GM12872 (cell line): ENCODE data around the gene CASP10.

ENCODE experiments used
- TF ChIP-seq, protein P1 (sequence below): IDR thresholded peaks from 3 replicates; pipeline ENCODE4 v1.5.1; 2011; ENCODE audit warnings: low read depth, mild to moderate bottlenecking, low read length, moderate library complexity; ENCODE audit not compliant: insufficient read depth

The CASP10 gene

DNA sequence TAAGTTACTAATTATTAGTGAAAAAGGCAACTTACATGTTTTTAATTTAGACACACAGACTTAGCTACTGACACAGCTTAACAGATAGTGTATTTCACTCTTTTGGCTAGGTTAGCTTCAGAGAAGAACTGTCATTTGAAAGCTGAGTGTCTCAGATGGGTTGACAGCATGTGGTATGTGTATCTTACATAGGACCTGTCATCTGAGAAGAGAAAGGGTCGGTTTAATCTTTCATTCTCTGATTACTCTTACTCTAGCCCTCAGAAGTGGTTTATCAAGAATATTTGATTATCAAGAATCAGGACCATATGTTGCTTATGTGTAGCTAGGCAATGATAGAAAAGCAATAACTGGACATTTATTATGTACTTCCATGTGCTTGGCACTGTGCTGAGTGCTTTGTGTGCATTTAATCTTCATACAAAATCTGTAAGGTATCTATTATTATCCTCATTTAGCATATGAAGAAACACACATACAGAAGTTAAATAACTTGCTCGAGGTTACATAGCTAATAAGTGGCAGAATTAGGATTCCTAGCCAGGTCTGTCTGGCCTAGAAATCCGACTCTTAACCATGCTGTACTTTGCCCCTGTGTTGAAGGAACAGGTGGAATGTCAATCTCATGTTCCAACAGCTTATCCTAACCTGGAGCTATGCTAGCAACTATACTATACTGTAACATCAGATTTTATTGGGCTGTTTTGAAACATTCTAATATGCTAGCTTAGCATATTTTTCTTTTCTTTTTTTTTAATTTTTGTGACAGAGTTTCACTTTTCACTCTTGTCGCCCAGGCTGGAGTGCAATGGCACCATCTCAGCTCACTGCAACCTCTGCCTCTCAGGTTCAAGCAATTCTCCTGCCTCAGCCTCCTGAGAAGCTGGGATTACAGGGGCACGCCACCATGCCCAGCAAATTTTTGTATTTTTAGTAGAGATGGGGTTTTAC lies 38.6 kb upstream of the CASP10 start:
- TF ChIP-seq, protein P1, sequence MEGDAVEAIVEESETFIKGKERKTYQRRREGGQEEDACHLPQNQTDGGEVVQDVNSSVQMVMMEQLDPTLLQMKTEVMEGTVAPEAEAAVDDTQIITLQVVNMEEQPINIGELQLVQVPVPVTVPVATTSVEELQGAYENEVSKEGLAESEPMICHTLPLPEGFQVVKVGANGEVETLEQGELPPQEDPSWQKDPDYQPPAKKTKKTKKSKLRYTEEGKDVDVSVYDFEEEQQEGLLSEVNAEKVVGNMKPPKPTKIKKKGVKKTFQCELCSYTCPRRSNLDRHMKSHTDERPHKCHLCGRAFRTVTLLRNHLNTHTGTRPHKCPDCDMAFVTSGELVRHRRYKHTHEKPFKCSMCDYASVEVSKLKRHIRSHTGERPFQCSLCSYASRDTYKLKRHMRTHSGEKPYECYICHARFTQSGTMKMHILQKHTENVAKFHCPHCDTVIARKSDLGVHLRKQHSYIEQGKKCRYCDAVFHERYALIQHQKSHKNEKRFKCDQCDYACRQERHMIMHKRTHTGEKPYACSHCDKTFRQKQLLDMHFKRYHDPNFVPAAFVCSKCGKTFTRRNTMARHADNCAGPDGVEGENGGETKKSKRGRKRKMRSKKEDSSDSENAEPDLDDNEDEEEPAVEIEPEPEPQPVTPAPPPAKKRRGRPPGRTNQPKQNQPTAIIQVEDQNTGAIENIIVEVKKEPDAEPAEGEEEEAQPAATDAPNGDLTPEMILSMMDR, result no peak

DNA sequence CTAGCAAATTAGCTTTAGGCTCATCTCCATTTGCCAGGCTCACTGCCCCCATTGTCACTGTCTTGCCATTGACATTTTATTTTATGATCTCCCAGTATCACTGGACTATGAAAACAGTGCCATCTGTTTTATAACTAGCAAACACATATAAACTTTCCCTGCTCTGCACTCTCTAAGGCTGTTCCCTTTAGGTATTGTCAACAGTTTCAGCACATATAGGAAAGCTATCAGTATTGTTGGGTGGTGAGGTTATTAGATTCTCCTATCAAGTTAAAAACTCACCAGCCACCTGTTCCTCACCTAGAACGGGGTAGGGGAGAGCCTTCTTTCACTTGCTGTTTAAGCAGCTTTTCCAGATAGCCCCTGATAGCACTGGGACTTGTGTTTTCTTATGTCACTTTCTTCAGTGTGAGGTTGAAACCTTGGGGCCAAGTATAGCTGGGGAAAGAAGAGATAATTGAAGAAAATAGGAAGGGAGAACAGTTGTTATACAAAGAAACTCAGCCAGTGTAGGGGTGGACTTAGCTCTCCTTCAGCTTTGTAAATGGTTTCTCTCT lies 34.4 kb upstream of the CASP10 start:
- TF ChIP-seq, protein P1, result no peak

DNA sequence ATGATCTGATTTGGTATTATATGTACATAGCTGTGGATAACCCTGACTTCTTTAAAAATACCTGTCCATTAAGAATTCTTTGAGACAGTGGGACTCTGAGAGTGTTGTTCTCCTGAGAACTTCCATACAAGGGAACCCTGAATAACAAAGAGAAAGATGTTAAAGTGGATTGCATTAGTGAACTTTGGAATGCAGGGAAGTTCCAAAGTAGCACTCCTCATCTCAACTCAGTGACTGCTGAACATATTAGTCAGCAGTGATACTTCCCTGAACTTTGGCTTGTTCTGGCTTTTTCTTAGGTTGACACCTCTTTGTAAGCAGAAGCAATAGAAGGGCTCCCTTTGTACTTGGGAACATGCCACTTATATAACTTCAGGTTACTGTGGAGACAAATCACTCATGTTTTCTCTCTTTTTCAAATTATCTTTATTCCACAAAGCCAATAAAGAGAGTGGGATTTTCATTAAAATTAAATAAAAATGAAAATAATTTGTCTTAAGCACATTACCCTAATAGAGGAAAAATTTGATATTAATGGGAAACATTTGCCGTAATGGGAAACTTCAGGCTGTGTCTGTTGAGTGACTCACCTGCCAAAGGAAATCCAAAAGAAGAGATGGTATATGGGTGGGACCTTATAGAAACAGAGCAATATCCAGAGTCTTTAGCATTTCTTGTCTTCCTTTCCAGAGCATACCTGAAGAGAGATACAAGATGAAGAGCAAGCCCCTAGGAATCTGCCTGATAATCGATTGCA lies 33.7 kb upstream of the CASP10 start:
- TF ChIP-seq, protein P1, result no peak

DNA sequence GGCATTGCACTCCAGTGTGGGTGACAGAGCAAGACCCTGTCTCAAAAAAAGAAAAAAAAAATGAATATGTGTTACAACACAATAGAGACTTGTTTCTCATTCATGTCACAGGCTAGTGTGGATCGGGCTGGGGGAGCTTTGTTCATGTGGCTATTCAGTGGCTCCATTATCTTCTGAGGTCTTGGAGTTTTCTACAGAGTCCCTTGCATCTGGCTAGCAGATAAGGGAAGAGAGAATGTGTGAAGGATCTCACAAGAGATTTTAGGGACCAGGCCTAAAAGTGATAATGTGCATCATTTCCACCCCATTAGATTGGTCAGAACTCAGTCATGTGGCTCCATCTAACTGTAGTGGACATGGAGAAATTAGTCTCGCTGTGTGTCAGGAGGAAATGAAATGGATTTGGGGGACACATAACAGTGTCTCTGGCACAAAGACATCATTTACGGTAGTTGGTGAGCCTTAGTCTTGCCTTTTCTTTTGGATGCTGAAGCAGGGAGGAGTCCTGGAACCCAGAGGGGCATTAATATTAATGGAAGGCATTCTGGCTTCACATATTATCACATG lies 32.4 kb upstream of the CASP10 start:
- TF ChIP-seq, protein P1, result no peak

DNA sequence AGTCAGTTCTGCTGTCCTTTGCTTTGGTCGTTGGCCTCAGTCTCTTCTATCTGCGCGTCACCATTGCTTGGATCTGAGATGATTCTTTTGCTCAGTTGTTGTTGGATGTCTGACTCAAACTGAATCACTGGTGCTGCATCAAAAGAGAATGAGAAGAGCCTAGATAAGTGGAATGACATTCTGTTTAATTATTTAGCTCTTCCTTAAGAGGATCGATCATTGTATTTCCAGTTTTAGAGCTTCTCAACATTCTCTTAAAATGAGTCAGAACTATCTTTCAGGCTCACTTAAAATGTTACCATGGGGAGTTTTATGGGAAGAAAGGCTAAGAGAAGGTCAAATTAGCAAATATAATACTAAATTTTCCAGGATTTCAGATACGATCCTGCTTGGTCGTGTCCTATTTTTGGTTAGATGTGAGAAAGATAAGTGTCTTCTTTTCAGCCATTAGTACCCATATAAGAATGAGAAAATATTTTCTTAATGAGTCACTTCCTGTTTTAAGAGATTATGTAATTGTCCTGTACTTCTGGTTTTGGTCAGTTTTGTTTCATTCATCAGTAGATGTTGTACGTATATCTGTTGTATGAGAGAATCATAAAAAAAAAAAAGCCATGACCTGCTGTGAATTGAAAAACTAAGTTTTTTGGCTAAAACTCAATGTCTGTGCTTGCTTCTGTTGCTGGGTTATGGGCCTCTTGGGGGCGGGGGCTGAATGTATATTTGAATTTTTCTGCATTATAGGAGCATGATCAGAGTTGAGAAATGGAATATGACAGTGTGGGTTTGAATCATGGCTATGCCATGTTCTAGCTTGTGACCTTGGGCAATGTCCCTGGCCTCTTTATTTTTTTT lies 31.6 kb upstream of the CASP10 start:
- TF ChIP-seq, protein P1, result no peak

DNA sequence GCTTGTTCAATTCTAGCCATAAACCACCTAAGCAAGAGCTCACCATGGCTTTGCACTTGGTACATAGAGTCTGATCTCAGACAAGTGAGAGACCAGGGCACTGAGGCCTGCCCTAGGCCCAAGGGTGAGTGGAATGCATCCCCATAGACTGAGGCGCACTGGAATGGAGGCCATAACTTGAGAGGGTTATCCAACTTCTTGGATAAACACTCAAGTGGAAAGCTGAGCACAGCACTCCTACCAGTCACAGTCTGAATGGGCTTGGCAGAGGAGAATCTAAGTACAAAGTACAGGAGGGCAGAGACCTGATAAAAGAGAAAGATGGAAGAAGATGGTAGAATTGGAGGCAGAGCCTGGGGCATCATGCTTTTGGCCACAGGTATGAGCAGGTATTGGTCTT lies 30.4 kb upstream of the CASP10 start:
- TF ChIP-seq, protein P1, result no peak
